Astrocyte (in vitro differentiated cells and primary cell): ENCODE data around the gene ZDHHC11B. TPM values are rescaled to one million over a fixed set of nuclear protein-coding genes. Genes with fewer than 3 reads are reported as not detected.
"Not testable (repeated sequence)": the region's sequence is repeated elsewhere in the genome, so short reads cannot be mapped to it uniquely, and the experiment has no call there.

Source experiments
- DNase-seq: peaks from one replicate; pipeline ENCODE4 v3.0.0-alpha.2; 2010; ENCODE audit warnings: low read depth
- FAIRE-seq: peaks from 2 replicates; lab custom pipeline; 2011; peaks lifted over from hg19 to GRCh38; lab: Jason Lieb, UNC
- H2AFZ ChIP-seq: 2 replicates; pipeline ENCODE4 v1.6.0; 2012; ENCODE audit warnings: low read depth, low read length, inconsistent platforms
- H3K27ac ChIP-seq: 2 replicates; pipeline ENCODE4 v1.5.1; 2011; ENCODE audit warnings: low read depth, low read length, inconsistent platforms
- H3K27me3 ChIP-seq: 2 replicates; pipeline ENCODE4 v1.6.0; 2011; ENCODE audit warnings: low read length, inconsistent platforms; ENCODE audit not compliant: insufficient read depth
- H3K36me3 ChIP-seq: 2 replicates; pipeline ENCODE4 v1.5.1; 2011; ENCODE audit warnings: low read length, inconsistent platforms; ENCODE audit not compliant: insufficient read depth
- H3K4me1 ChIP-seq: 2 replicates; pipeline ENCODE4 v1.5.1; 2011; ENCODE audit warnings: low read length, inconsistent platforms; ENCODE audit not compliant: insufficient read depth
- H3K4me2 ChIP-seq: 2 replicates; pipeline ENCODE4 v1.6.0; 2012; ENCODE audit warnings: low read length, inconsistent platforms
- H3K4me3 ChIP-seq: 2 replicates; pipeline ENCODE4 v1.5.1; 2011; ENCODE audit warnings: low read depth, mild to moderate bottlenecking, low read length, inconsistent platforms; ENCODE audit not compliant: insufficient read depth
- H3K79me2 ChIP-seq: 2 replicates; pipeline ENCODE4 v1.6.0; 2012; ENCODE audit warnings: mild to moderate bottlenecking, low read length, inconsistent platforms; ENCODE audit not compliant: insufficient read depth
- H3K9ac ChIP-seq: 2 replicates; pipeline ENCODE4 v1.6.0; 2012; ENCODE audit warnings: mild to moderate bottlenecking, low read length, inconsistent platforms
- H3K9me3 ChIP-seq: 2 replicates; pipeline ENCODE4 v1.5.1; 2012; ENCODE audit warnings: low read depth, mild to moderate bottlenecking, low read length, inconsistent platforms; ENCODE audit not compliant: insufficient read depth
- H4K20me1 ChIP-seq: 2 replicates; pipeline ENCODE4 v1.6.0; 2012; ENCODE audit warnings: low read length, inconsistent platforms; ENCODE audit not compliant: insufficient read depth
- H3K27ac Mint-ChIP-seq: one replicate; pipeline ENCODE4 v1.8.0; 2021; ENCODE audit warnings: mild to moderate bottlenecking, mixed read lengths; ENCODE audit not compliant: unreplicated experiment
- H3K27me3 Mint-ChIP-seq: one replicate; pipeline ENCODE4 v1.8.0; 2021; ENCODE audit warnings: low read depth, mixed read lengths; ENCODE audit not compliant: unreplicated experiment
- H3K36me3 Mint-ChIP-seq: one replicate; pipeline ENCODE4 v1.8.0; 2021; ENCODE audit warnings: low read depth, mixed read lengths; ENCODE audit not compliant: unreplicated experiment
- H3K4me1 Mint-ChIP-seq: one replicate; pipeline ENCODE4 v1.8.0; 2021; ENCODE audit warnings: low read depth, mixed read lengths; ENCODE audit not compliant: unreplicated experiment
- H3K4me3 Mint-ChIP-seq: one replicate; pipeline ENCODE4 v1.8.0; 2021; ENCODE audit warnings: mild to moderate bottlenecking, moderate library complexity, mixed read lengths; ENCODE audit not compliant: unreplicated experiment
- H3K9me3 Mint-ChIP-seq: one replicate; pipeline ENCODE4 v1.8.0; 2021; ENCODE audit warnings: mild to moderate bottlenecking, mixed read lengths; ENCODE audit not compliant: unreplicated experiment
- EZH2 ChIP-seq: IDR thresholded peaks from 2 replicates; pipeline ENCODE4 v1.6.1; 2012; ENCODE audit warnings: mild to moderate bottlenecking, low read length, inconsistent platforms; ENCODE audit not compliant: insufficient read depth
- total RNA-seq: library from RNA; stranded (reverse); gene quantifications from 2 replicates; pipeline ENCODE4 v1.2.1, GENCODE V29; 2021
- TF ChIP-seq, protein P1 (sequence below): IDR thresholded peaks from 2 replicates; pipeline ENCODE4 v1.5.1; 2011; ENCODE audit warnings: low read depth, mild to moderate bottlenecking, inconsistent platforms, low read length, moderate library complexity; ENCODE audit not compliant: insufficient read depth

The ZDHHC11B gene
- total RNA-seq, 1 donor from 2014 or later = 0.23 TPM

DNA sequence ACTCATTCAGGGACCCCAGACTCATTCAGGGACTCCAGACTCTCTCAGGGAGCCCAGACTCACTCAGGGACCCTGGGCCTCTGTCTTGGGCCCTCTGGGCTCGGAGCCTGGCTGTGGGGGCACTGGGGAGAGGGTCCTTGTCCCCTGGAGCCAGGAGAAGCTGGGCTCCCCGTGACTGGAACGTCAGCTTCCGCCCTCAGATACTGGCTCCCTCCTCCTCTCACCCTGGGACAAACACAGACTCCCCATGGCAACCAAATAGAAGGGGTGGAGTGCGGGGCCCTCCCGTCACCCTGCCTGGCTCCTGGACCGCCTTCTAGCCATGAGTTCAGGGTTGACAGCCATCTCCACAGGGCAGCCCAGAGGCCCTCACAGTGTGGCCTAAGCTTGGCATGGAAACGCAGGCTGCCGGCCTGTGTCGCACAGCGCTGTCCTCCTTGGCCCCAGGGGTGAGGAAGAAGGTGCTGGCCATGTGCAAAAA is 27.6 kb downstream of the ZDHHC11B start:
- Mint-ChIP-seq H3K4me1 (no peaks in the 10 kb centered on the region), H3K36me3 (peaks cover 2% of the 10 kb centered on the region), H3K4me3 (no peak overlapping the region), H3K27me3 (peaks cover 22% of the 10 kb centered on the region), H3K9me3 (no peaks in the 10 kb centered on the region), H3K27ac (no peak overlapping the region)
- FAIRE-seq = no peak
- no peak overlapping the region for H3K27ac ChIP-seq
- H3K9me3 ChIP-seq = no peaks in the 10 kb centered on the region
- no peaks in the 10 kb centered on the region for H3K79me2 ChIP-seq
- H3K4me2 ChIP-seq = no peak overlapping the region
- no peak overlapping the region for H2AFZ ChIP-seq
- H4K20me1 ChIP-seq = no peaks in the 10 kb centered on the region
- no peak overlapping the region for H3K4me3 ChIP-seq
- no peak for DNase-seq
- H3K27me3 ChIP-seq = peaks cover 4% of the 10 kb centered on the region
- no peak for TF ChIP-seq EZH2
- TF ChIP-seq, protein P1, sequence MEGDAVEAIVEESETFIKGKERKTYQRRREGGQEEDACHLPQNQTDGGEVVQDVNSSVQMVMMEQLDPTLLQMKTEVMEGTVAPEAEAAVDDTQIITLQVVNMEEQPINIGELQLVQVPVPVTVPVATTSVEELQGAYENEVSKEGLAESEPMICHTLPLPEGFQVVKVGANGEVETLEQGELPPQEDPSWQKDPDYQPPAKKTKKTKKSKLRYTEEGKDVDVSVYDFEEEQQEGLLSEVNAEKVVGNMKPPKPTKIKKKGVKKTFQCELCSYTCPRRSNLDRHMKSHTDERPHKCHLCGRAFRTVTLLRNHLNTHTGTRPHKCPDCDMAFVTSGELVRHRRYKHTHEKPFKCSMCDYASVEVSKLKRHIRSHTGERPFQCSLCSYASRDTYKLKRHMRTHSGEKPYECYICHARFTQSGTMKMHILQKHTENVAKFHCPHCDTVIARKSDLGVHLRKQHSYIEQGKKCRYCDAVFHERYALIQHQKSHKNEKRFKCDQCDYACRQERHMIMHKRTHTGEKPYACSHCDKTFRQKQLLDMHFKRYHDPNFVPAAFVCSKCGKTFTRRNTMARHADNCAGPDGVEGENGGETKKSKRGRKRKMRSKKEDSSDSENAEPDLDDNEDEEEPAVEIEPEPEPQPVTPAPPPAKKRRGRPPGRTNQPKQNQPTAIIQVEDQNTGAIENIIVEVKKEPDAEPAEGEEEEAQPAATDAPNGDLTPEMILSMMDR = no peak
- H3K9ac ChIP-seq = no peak overlapping the region
- no peaks in the 10 kb centered on the region for H3K36me3 ChIP-seq
- H3K4me1 ChIP-seq = no peaks in the 10 kb centered on the region

DNA sequence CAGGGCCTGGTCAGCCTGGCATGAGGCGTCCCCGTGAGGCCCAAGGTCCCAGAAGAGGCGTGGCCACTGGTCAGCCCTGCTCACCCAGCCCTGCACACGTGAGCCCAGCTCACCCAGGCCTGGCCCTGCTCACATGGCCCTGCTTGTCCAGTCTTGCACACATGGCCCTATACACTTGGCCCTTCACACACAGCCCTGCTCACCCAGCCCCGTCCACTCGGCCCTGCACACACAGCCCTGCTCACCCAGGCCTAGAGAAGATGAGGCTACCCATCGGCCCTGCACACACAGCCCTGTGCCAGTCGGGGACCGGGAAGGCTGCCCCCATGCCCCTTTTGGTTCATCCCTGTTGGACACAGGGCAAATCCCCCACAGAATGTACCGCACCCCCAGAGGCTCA is 28.4 kb downstream of the ZDHHC11B start:
- no peaks in the 10 kb centered on the region for H3K36me3 ChIP-seq
- H3K9me3 ChIP-seq = no peaks in the 10 kb centered on the region
- Mint-ChIP-seq H3K9me3 (no peaks in the 10 kb centered on the region), H3K4me1 (no peaks in the 10 kb centered on the region), H3K4me3 (no peak overlapping the region), H3K36me3 (peaks cover 2% of the 10 kb centered on the region), H3K27ac (no peak overlapping the region), H3K27me3 (peaks cover 21% of the 10 kb centered on the region)
- no peak for TF ChIP-seq EZH2
- TF ChIP-seq, protein P1 = no peak
- no peak overlapping the region for H3K4me2 ChIP-seq
- no peak for FAIRE-seq
- H3K4me1 ChIP-seq = no peaks in the 10 kb centered on the region
- peaks cover 4% of the 10 kb centered on the region for H3K27me3 ChIP-seq
- no peak for DNase-seq
- H3K79me2 ChIP-seq = no peaks in the 10 kb centered on the region
- no peak overlapping the region for H3K27ac ChIP-seq
- H3K9ac ChIP-seq = no peak overlapping the region
- no peak overlapping the region for H2AFZ ChIP-seq
- H4K20me1 ChIP-seq = no peaks in the 10 kb centered on the region
- H3K4me3 ChIP-seq = no peak overlapping the region

DNA sequence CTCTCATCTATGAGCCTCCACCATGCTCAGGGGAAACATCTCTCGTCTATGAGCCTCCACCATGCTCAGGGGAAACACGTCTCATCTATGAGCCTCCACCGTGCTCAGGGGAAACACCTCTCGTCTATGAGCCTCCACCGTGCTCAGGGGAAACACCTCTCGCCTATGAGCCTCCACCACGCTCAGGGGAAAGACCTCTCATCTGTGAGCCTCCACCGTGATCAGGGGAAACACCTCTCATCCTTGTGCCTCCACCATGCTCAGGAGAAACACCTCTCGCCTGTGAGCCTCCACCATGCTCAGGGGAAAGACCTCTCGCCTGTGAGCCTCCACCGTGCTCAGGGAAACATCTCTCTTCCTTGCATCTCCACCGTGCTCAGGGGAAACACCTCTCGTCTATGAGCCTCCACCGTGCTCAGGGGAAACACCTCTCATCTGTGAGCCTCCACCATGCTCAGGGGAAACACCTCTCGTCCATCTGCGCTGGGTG is 30.3 kb downstream of the ZDHHC11B start:
- FAIRE-seq, H3K36me3 Mint-ChIP-seq, H3K4me2 ChIP-seq, H2AFZ ChIP-seq, H3K4me1 ChIP-seq, DNase-seq, H4K20me1 ChIP-seq, H3K9ac ChIP-seq, H3K4me3 ChIP-seq, H3K9me3 Mint-ChIP-seq, H3K36me3 ChIP-seq, H3K4me3 Mint-ChIP-seq, H3K27ac Mint-ChIP-seq, H3K27me3 ChIP-seq, H3K79me2 ChIP-seq, H3K4me1 Mint-ChIP-seq, H3K27ac ChIP-seq, H3K9me3 ChIP-seq: not testable (repeated sequence)
- peaks cover 19% of the 10 kb centered on the region for H3K27me3 Mint-ChIP-seq

DNA sequence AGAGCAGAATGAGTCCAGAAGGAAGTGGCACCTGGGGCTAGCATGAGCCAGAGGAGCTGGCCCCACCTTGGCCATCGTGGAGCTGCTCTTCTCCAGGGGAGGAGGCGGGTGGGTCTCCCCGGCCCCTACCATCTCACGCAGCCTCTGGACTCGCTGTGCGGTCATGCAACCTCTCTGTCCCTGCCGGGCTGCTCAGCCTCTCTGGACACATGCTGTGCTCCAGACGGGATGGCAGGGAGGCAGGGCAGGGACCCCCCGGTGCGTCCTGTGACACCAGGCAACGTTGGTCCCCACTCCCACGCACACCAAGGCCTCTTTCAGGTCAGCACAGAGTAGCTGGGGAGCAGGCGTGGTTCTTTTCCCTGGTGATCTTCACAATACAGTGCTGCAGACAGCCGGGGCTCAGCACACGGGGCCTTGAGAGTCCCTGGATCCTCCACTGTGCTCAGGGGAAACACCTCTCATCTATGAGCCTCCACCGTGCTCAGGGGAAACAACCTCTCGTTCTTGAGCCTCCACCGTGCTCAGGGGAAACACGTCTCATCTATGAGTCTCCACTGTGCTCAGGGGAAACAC is 30.9 kb downstream of the ZDHHC11B start:
- H3K27ac Mint-ChIP-seq, DNase-seq, H3K27ac ChIP-seq, H3K79me2 ChIP-seq, H3K36me3 Mint-ChIP-seq, FAIRE-seq, H3K9me3 ChIP-seq, H3K27me3 ChIP-seq, H3K9ac ChIP-seq, H3K36me3 ChIP-seq, H4K20me1 ChIP-seq, H3K9me3 Mint-ChIP-seq, H3K4me1 ChIP-seq, H3K4me3 ChIP-seq, H2AFZ ChIP-seq, H3K4me1 Mint-ChIP-seq, H3K4me2 ChIP-seq, H3K4me3 Mint-ChIP-seq: not testable (repeated sequence)
- peaks cover 15% of the 10 kb centered on the region for H3K27me3 Mint-ChIP-seq
